Measurements from ENCODE around the gene TOP2B.

GRCh38 chr3:25589783-25590258, 74.9 kb downstream of the TOP2B start:
- TF ChIP-seq CTCF (IDR thresholded peaks at IDR 0.05): no peak
- no peak for TF ChIP-seq POLR2A (IDR thresholded peaks at IDR 0.05)

All from testis (tissue), 2 donors.